Measurements from ENCODE around the gene PSTPIP2.

Gene PSTPIP2

GRCh38 chr18:45945669-45946068, 126.4 kb downstream of the PSTPIP2 start:
- H3K27me3 ChIP-seq (replicated peaks; ENCODE audit: control insufficient read depth, insufficient read depth, low read length): no peaks in the 10 kb centered on the region
- TF ChIP-seq CTCF (IDR thresholded peaks at IDR 0.05; ENCODE audit: insufficient read depth, low read length, poor library complexity, severe bottlenecking): no peak
- H3K36me3 ChIP-seq (ENCODE audit: control insufficient read depth, insufficient read depth, low read length): peaks cover 3% of the 10 kb centered on the region
- no peak for DNase-seq (ENCODE audit: extremely low read depth, insufficient read length)
- no peak overlapping the region for H3K4me3 ChIP-seq (replicated peaks; ENCODE audit: low read depth, low read length)

GRCh38 chr18:45940724-45941123, 131.3 kb downstream of the PSTPIP2 start:
- no peak for DNase-seq (ENCODE audit: extremely low read depth, insufficient read length)
- Histone ChIP-seq H3K4me3 (replicated peaks; ENCODE audit: low read depth, low read length) (no peak overlapping the region), H3K27me3 (replicated peaks; ENCODE audit: control insufficient read depth, insufficient read depth, low read length) (no peaks in the 10 kb centered on the region), H3K36me3 (ENCODE audit: control insufficient read depth, insufficient read depth, low read length) (peaks cover 7% of the 10 kb centered on the region)
- no peak for TF ChIP-seq CTCF (IDR thresholded peaks at IDR 0.05; ENCODE audit: insufficient read depth, low read length, poor library complexity, severe bottlenecking)

- Histone ChIP-seq H3K36me3 (ENCODE audit: control insufficient read depth, insufficient read depth, low read length) (peaks cover 7% of the 10 kb centered on the region), H3K27me3 (replicated peaks; ENCODE audit: control insufficient read depth, insufficient read depth, low read length) (no peaks in the 10 kb centered on the region)
Measured at GRCh38 chr18:45939236-45939635, 132.8 kb downstream of the PSTPIP2 start.

GRCh38 chr18:45938488-45938935, 133.5 kb downstream of the PSTPIP2 start:
- H3K27me3 ChIP-seq (replicated peaks; ENCODE audit: control insufficient read depth, insufficient read depth, low read length): no peaks in the 10 kb centered on the region
- no peak overlapping the region for H3K4me3 ChIP-seq (replicated peaks; ENCODE audit: low read depth, low read length)
- no peak for DNase-seq (ENCODE audit: extremely low read depth, insufficient read length)
- no peak for TF ChIP-seq CTCF (IDR thresholded peaks at IDR 0.05; ENCODE audit: insufficient read depth, low read length, poor library complexity, severe bottlenecking)
- peaks cover 7% of the 10 kb centered on the region for H3K36me3 ChIP-seq (ENCODE audit: control insufficient read depth, insufficient read depth, low read length)

More at GRCh38 chr18:45939236-45939635, 132.8 kb downstream of the PSTPIP2 start:
- H3K4me3 ChIP-seq (replicated peaks; ENCODE audit: low read depth, low read length): no peak overlapping the region
- TF ChIP-seq CTCF (IDR thresholded peaks at IDR 0.05; ENCODE audit: insufficient read depth, low read length, poor library complexity, severe bottlenecking): no peak
- no peak for DNase-seq (ENCODE audit: extremely low read depth, insufficient read length)

- no peak for TF ChIP-seq CTCF (IDR thresholded peaks at IDR 0.05; ENCODE audit: insufficient read depth, low read length, poor library complexity, severe bottlenecking)
- H3K36me3 ChIP-seq (ENCODE audit: control insufficient read depth, insufficient read depth, low read length): peaks cover 8% of the 10 kb centered on the region
- H3K4me3 ChIP-seq (replicated peaks; ENCODE audit: low read depth, low read length): no peak overlapping the region
- no peaks in the 10 kb centered on the region for H3K27me3 ChIP-seq (replicated peaks; ENCODE audit: control insufficient read depth, insufficient read depth, low read length)
- no peak for DNase-seq (ENCODE audit: extremely low read depth, insufficient read length)
Measured at GRCh38 chr18:45935591-45936335, 136.3 kb downstream of the PSTPIP2 start.

Measured in GM06990 (cell line).